Smooth muscle cell (in vitro differentiated cells): Measurements from ENCODE around the gene EIF4E1B. TPM values are rescaled to one million over a fixed set of nuclear protein-coding genes. Genes with fewer than 3 reads are reported as not detected.

Source experiments
- DNase-seq: peaks from one replicate; lab custom pipeline; 2025; ENCODE audit not compliant: unreplicated experiment; lab: John Stamatoyannopoulos, UW
- H2AFZ ChIP-seq: fragments of 200-600 bp; sonication (generic); 2 replicates; pipeline ENCODE4 v1.6.0; 2016; ENCODE audit warnings: antibody characterized with exemption, low read depth, mild to moderate bottlenecking
- H3F3A ChIP-seq: fragments of 200-600 bp; sonication (generic); 2 replicates; pipeline ENCODE4 v1.6.0; 2017; ENCODE audit warnings: antibody characterized with exemption, low read depth
- H3K27ac ChIP-seq: fragments of 200-600 bp; sonication (generic); 2 replicates; pipeline ENCODE4 v1.5.1; 2016; ENCODE audit warnings: low read depth, mild to moderate bottlenecking
- H3K27me3 ChIP-seq: fragments of 200-600 bp; sonication (generic); 2 replicates; pipeline ENCODE4 v1.6.1; 2016; ENCODE audit warnings: low read depth, mild to moderate bottlenecking
- H3K36me3 ChIP-seq: fragments of 200-600 bp; sonication (generic); 2 replicates; pipeline ENCODE4 v1.5.1; 2016; ENCODE audit warnings: low read depth
- H3K4me1 ChIP-seq: fragments of 200-600 bp; sonication (generic); 2 replicates; pipeline ENCODE4 v1.5.1; 2016; ENCODE audit warnings: low read depth
- H3K4me2 ChIP-seq: fragments of 200-600 bp; sonication (generic); 2 replicates; pipeline ENCODE4 v1.6.0; 2016; ENCODE audit warnings: mild to moderate bottlenecking
- H3K4me3 ChIP-seq: fragments of 200-600 bp; sonication (generic); 2 replicates; pipeline ENCODE4 v1.5.1; 2016; ENCODE audit warnings: mild to moderate bottlenecking
- H3K79me2 ChIP-seq: fragments of 200-600 bp; sonication (generic); 2 replicates; pipeline ENCODE4 v1.6.0; 2016; ENCODE audit warnings: low read depth, mild to moderate bottlenecking
- H3K9ac ChIP-seq: fragments of 200-600 bp; sonication (generic); 2 replicates; pipeline ENCODE4 v1.6.0; 2016; ENCODE audit warnings: low read depth
- H3K9me3 ChIP-seq: fragments of 200-600 bp; sonication (generic); replicated peaks from 2 replicates; pipeline ENCODE4 v1.5.1; 2016; ENCODE audit warnings: low read depth
- H4K20me1 ChIP-seq: fragments of 200-600 bp; sonication (generic); 2 replicates; pipeline ENCODE4 v1.6.0; 2016; ENCODE audit warnings: low read depth
- WGBS: methylation state at CpG from one replicate; pipeline ENCODE4 v1.1.7; 2016; ENCODE audit warnings: low lambda C conversion rate; 5-methylcytosine and 5-hydroxymethylcytosine counted together
- polyA plus RNA-seq: library from polyadenylated mRNA; unstranded; fragments of >200 nt; fragmentation: Nextera tagmentation; extraction: Ambion mirVana; gene quantifications from 2 replicates; pipeline ENCODE4 v1.2.1, GENCODE V29; 2016
- total RNA-seq: library from RNA; depleted of rRNA; stranded (reverse); fragments of >200 nt; gene quantifications from 2 replicates; pipeline ENCODE4 v1.2.3, GENCODE V29; 2014
- TF ChIP-seq, protein P1 (sequence below): fragments of 200-600 bp; sonication (generic); IDR thresholded peaks from 2 replicates; pipeline ENCODE4 v1.5.1; 2017; ENCODE audit warnings: borderline replicate concordance, mild to moderate bottlenecking, antibody characterized with exemption; ENCODE audit not compliant: insufficient read depth, poor library complexity, severe bottlenecking

Gene EIF4E1B
- total and polyA plus RNA-seq, 2 experiments from 2014 or later = not detected

DNA sequence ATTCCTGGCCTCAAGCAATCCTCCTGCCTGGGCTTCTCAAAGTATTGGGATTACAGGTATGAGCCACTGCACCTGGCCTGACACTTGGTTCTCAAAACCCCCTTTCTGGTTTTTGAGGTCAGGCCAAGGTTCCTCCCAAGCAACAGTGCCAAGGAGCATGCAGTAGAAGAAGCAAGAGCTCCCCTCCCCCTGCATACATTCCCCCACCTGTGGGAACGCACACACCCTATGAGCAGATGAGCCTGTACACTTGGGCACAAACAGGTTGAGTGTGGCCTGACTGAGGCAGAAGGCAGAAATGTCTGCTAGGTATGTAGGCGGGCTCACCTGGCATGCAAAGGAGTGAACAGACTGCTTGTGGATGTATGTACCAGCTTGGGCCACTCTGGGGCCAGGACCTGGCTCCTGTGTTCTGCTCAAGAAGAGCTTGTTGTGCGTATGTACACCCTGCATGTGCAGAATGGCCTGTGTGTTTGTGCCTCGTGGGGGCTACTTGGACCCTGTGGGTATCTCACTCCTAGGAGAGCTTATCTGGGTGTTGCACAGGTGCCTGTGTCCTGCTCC, 22.3 kb upstream of the EIF4E1B start:
- no peaks in the 10 kb centered on the region for H3K36me3 ChIP-seq
- no peaks in the 10 kb centered on the region for H3K4me1 ChIP-seq
- H3K27ac ChIP-seq = no peak overlapping the region
- no peak overlapping the region for H3K4me2 ChIP-seq
- no peak overlapping the region for H2AFZ ChIP-seq
- H3K9me3 ChIP-seq = no peaks in the 10 kb centered on the region
- H3K9ac ChIP-seq = no peak overlapping the region
- no peak overlapping the region for H3K4me3 ChIP-seq
- TF ChIP-seq, protein P1, sequence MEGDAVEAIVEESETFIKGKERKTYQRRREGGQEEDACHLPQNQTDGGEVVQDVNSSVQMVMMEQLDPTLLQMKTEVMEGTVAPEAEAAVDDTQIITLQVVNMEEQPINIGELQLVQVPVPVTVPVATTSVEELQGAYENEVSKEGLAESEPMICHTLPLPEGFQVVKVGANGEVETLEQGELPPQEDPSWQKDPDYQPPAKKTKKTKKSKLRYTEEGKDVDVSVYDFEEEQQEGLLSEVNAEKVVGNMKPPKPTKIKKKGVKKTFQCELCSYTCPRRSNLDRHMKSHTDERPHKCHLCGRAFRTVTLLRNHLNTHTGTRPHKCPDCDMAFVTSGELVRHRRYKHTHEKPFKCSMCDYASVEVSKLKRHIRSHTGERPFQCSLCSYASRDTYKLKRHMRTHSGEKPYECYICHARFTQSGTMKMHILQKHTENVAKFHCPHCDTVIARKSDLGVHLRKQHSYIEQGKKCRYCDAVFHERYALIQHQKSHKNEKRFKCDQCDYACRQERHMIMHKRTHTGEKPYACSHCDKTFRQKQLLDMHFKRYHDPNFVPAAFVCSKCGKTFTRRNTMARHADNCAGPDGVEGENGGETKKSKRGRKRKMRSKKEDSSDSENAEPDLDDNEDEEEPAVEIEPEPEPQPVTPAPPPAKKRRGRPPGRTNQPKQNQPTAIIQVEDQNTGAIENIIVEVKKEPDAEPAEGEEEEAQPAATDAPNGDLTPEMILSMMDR = no peak
- H3K27me3 ChIP-seq = peaks cover 3% of the 10 kb centered on the region
- DNase-seq = no peak
- no peaks in the 10 kb centered on the region for H3K79me2 ChIP-seq
- H4K20me1 ChIP-seq = no peaks in the 10 kb centered on the region
- 97% methylated on average over 4 of the region's 4 CpGs for WGBS
- peaks cover 3% of the 10 kb centered on the region for H3F3A ChIP-seq

DNA sequence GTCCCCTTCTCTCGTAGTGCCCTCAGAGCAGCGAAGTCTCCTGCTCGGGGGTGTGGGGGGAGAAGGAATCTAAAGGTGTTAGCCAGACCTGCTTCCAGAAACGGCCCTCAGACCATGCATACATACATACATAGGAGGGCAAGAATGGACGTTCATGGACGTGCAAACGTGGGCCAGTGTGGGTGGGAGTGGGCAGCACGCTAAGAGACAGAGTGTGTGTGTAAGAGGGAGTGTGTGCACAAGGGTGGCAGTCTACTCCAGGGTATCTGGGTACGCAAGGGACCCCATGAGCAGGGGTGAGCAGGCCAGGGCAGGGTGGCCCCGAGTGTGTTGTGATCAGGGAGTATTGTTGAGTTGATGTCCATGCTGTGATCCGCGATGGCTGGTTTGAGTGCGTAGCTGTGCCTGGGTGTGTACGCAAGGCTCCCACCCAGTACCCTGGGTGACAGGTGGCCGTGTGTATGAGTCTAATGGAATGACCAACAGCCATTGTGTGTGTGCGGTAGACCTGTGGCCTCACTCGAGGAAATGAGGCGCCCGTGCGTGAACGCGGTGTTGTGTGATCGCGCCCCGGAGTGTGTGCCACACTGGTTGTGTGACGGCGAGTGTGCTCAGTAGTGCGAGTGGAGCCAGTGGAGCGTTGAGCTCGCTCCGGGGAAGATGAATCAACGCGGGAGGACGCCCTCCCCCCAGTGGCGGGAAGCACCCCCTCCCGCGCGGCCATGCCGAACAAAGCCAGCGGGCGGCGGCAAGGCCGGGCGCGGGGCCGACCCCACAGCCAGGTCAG, 21.3 kb upstream of the EIF4E1B start:
- Histone ChIP-seq H3K79me2 (no peaks in the 10 kb centered on the region), H3K9me3 (no peaks in the 10 kb centered on the region), H4K20me1 (no peaks in the 10 kb centered on the region), H3K27me3 (peaks cover 3% of the 10 kb centered on the region), H2AFZ (no peak overlapping the region), H3F3A (peaks cover 3% of the 10 kb centered on the region), H3K4me2 (peak overlapping the region; percentile 83), H3K27ac (no peak overlapping the region), H3K9ac (no peak overlapping the region), H3K4me3 (peak overlapping the region; percentile 56), H3K36me3 (no peaks in the 10 kb centered on the region), H3K4me1 (no peaks in the 10 kb centered on the region)
- TF ChIP-seq, protein P1 = no peak
- DNase-seq = no peak
- 56% methylated on average over 31 of the region's 46 CpGs for WGBS

DNA sequence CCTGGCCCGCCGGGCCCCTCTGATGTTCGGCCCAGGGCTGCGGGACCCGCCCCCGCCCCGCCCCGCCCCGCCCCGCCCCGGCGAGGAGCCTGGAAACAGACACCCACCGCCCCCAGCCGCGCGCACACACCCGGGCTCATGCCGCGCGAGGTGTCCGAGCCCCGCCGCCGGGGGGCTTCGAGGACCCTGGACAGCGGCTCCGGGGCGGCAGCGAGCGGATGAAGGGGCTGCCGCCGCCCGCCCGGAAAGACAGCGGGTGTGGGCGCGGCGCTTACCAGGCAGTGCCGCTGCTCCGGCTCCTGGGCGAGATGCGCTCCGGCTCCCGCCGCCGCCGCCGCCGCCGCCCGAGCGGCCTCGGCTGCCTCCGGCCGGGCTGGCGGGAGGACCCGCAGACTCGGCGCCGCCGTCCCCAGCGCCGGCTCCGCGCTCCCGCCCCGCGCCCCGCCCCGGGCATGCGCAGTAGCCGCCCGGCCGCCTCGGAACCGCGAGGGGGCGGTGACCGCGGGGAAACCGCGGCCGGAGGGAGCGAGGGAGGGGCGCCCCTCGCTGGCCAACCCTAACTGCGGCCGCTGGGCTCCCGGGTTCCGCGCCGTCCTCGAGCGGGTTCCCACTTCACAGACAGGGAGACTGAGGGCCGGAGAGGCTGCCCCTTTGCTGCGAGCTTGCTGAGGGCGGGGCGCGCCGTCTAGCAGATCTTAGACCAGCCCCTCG, 20.6 kb upstream of the EIF4E1B start, which contains the start of gene GPRIN1:
Gene GPRIN1, minus strand, starts transcription at position 433 of the 711 bp plus-strand sequence. CDS start 10,322 bp downstream, outside the sequence.
- Histone ChIP-seq H3K27me3 (peaks cover 3% of the 10 kb centered on the region), H3F3A (peaks cover 3% of the 10 kb centered on the region), H3K36me3 (no peaks in the 10 kb centered on the region), H4K20me1 (no peaks in the 10 kb centered on the region), H3K9me3 (no peaks in the 10 kb centered on the region), H3K4me2 (peak within 1 kb of the TSS; percentile 83), H2AFZ (no peak within 1 kb of the TSS), H3K79me2 (no peaks in the 10 kb centered on the region), H3K9ac (no peak within 1 kb of the TSS), H3K4me1 (no peaks in the 10 kb centered on the region), H3K27ac (no peak within 1 kb of the TSS), H3K4me3 (peak within 1 kb of the TSS; percentile 56)
- TF ChIP-seq, protein P1 = no peak
- 1% methylated on average over 47 of the region's 101 CpGs for WGBS
- DNase-seq = peak; percentile 28
